K562 (cell line): ENCODE results near the gene JPT2.

Experiments
- CREB1 ChIP-seq, 2 experiments: sonication (generic) in 1 of 2; formaldehyde crosslinking in 1 of 2; IDR thresholded peaks; 2 replicates each; pipeline versions ENCODE4 v1.6.1 to v1.8.0; 2012 to 2022; ENCODE audit warnings: inconsistent platforms in 1 of 2, mild to moderate bottlenecking in 1 of 2, missing genetic modification reagents in 1 of 2, moderate library complexity in 1 of 2
- TF ChIP-seq, protein P1 (sequence below), 3 experiments: IDR thresholded peaks in 2 of 3; conservative IDR thresholded peaks in 1 of 3; 2 replicates each; pipeline ENCODE4 v1.5.1; 2011 to 2012; ENCODE audit warnings: low read length in 3 of 3, mild to moderate bottlenecking in 3 of 3, control low read depth in 2 of 3, improper control_type of control experiment in 1 of 3, inconsistent platforms in 1 of 3, low read depth in 1 of 3, mixed read lengths in 1 of 3, moderate library complexity in 1 of 3; ENCODE audit not compliant: insufficient read depth in 2 of 3

DNA sequence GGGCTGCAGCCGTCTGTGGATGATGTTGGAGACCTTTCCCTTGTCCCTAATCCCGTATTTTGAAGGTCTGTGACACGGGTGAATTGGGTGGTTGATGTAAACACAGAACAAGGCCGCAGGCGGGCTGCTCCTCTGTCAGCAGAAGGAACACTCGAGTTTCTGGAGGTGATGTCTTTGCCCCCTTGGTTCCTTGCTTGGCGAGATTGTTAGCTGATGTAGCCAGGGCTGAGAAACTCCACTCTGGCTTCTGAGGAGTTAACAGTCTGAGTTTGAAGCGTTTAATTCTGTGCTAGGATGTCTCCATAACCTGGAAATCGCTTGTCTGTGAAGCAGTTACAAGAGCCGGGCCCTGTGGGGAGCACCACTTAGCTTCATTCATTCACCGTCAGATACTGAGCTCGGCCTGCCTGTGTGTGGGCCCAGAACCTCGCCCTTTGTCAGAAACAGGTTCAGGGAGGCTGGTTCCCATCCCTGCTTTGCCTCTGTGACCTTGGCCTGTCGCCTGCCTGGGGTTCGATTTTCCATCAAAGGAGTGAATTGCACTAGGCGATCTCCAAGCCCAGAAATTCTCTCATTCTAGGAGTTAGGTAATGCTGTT lies 29.2 kb downstream of the JPT2 start:
- TF ChIP-seq, protein P1, sequence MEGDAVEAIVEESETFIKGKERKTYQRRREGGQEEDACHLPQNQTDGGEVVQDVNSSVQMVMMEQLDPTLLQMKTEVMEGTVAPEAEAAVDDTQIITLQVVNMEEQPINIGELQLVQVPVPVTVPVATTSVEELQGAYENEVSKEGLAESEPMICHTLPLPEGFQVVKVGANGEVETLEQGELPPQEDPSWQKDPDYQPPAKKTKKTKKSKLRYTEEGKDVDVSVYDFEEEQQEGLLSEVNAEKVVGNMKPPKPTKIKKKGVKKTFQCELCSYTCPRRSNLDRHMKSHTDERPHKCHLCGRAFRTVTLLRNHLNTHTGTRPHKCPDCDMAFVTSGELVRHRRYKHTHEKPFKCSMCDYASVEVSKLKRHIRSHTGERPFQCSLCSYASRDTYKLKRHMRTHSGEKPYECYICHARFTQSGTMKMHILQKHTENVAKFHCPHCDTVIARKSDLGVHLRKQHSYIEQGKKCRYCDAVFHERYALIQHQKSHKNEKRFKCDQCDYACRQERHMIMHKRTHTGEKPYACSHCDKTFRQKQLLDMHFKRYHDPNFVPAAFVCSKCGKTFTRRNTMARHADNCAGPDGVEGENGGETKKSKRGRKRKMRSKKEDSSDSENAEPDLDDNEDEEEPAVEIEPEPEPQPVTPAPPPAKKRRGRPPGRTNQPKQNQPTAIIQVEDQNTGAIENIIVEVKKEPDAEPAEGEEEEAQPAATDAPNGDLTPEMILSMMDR (IDR thresholded peaks at IDR 0.05 in 2 of 3, conservative IDR thresholded peaks at IDR 0.05 in 1 of 3; ENCODE audit: insufficient read depth in 2 of 3, low read depth in 1 of 3, low read length in 3 of 3), result no peak
- TF ChIP-seq CREB1 (IDR thresholded peaks at IDR 0.05), result no peak
- no peak for TF ChIP-seq CREB1 (CRISPR knock-in tag; IDR thresholded peaks at IDR 0.05)
